Stimulated activated CD4-positive, alpha-beta T cell treated with anti-CD3 and anti-CD28 coated beads, TNF-alpha, amount 100 ng/mL, for 4 hours (primary cell): ENCODE measurements around the gene OSR1.
"Not testable (repeated sequence)": the region's sequence is repeated elsewhere in the genome, so short reads cannot be mapped to it uniquely, and the experiment has no call there.

ENCODE experiments used
- DNase-seq, 3 experiments: peaks; one replicate each; pipeline ENCODE4 v3.0.0-alpha.2; 2020; ENCODE audit warnings: low read depth in 3 of 3

Gene OSR1

GRCh38 chr2:19332503-19332902 lies 25.9 kb downstream of the OSR1 start:
- DNase-seq = no peak

DNA sequence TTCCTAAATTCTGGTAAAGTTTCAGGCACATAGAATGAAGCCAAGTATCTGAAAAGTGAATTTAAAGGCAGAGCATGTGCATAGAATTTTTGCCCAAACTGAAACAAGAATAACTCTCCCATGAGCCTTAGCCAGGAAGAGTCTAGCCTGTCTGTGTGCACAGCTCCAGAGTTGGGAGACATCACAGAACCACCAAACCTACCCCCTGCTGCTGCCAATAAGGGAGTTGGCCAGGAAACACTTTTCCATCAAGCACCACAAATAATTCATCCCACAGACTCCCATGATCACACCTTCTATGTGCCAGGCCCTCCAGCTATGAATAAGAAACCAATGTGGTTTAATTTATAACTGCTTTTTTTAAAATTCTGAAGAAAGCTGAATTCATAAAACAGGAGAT lies 27.0 kb downstream of the OSR1 start:
- no peak for DNase-seq

GRCh38 chr2:19330436-19330835 lies 28.0 kb downstream of the OSR1 start:
- DNase-seq = no peak

DNA sequence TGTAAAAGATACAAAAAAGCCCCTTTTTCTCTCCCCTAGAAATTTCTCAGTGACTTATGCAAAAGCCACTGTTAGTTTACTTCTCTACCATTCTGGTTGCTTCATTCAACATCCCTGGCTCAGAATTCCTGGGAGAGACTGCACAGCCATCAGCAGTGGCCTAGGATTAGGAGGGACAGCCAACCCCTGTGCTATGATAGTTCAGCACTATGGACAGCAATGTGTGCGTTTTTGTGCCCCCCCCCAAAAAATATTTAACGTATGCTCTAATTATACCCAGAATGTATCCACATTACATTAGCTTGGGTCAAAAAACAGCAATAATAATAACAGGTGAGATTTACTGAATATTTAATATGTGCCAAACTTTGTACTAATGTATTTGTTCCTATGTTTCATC lies 29.0 kb downstream of the OSR1 start:
- no peak for DNase-seq

DNA sequence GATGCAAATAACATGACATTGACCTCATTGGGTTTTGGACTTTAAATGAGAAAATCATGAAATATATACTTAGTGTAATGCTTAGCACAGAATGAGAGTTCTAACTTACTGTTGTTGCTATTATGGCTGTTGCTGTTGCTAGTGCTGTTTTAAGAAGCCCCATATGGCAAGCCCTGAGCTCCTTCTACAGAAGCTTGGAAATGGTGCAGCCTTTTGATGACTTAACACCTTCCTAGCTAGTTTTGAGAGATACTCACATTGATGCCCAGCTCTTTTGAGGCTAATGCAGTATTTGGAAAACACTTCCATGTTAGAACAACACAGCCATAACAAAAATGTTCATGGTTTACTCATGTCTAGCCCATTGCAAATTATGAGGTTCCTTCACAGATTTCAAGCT lies 30.9 kb downstream of the OSR1 start:
- DNase-seq = no peak

DNA sequence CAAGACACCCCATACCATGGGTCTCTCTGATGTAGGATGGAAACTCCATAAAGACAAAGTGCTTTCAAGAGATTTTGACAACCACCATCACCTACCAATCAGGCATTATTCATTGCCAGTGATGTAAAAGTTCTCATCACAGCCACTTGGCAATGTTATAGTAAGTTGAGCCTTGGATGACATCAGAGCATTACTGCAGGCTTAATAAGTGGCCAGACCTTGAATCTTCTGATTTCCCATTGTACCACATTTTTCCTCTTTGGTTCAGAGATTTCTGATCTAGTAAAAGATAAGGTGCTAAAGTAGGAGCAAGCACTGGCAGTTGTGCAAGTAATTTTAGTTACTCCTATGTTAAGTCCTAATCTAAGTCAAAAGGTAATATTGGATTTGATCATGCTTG lies 36.5 kb downstream of the OSR1 start:
- no peak for DNase-seq

GRCh38 chr2:19320813-19321212 lies 37.6 kb downstream of the OSR1 start:
- DNase-seq = no peak

GRCh38 chr2:19319698-19320097 lies 38.7 kb downstream of the OSR1 start:
- no peak for DNase-seq

- DNase-seq = no peak
Measured at GRCh38 chr2:19319064-19319463, 39.4 kb downstream of the OSR1 start.

DNA sequence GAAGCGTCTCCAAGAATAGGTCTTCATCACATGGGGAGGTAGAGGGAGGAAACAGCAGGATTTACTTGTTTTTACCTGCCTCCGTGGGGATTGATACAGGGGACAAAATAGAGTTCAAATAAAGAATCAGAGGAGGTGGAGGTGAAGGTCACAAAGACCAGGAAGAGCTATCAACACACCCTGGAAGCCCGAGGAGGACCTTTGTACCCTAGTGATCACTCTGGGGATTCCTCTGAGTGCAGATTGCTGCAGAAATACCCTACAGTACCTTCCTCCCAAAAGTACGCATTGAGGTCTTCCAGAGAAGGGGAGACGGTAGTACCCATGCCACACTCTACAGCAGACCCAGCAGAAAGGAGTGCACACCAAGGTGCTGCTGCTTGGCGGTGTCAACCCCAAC lies 44.9 kb downstream of the OSR1 start:
- DNase-seq = no peak

GRCh38 chr2:19312949-19313348 lies 45.5 kb downstream of the OSR1 start:
- no peak for DNase-seq

- DNase-seq = not testable (repeated sequence)
Measured at GRCh38 chr2:19306065-19306464, 52.4 kb downstream of the OSR1 start.

GRCh38 chr2:19305400-19306055 lies 52.9 kb downstream of the OSR1 start:
- DNase-seq = not testable (repeated sequence)

DNA sequence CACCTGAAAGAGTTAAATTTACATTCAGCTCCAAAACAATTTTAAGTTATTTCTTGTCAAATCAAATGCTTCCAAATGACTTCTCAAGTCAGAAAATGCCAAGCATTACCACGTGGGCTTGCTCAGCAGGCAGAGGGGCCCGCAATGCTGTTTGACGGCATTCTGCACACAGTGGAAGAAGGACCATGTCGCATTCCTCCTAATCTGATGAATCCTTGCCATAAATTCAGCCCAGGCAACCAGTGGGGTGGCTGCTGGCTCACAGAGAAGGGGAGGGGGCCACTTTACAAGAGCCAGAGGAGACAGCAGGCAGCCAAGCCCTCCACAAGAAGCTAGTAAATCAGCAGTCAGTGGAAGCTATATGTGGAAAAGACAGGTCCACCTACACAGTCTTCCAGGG lies 56.7 kb downstream of the OSR1 start:
- no peak for DNase-seq
